HepG2 (cell line): ENCODE data around the gene ID4. TPM values are rescaled to one million over a fixed set of nuclear protein-coding genes. Genes with fewer than 3 reads are reported as not detected.

Experiments used
- ATAC-seq: fragments of 200-7000 bp; cut with Tn5 transposase; 3 replicates; pipeline ENCODE4 v1.9.1; 2020; ENCODE audit warnings: mild to moderate bottlenecking, moderate library complexity
- BruUV-seq: library from RNA; stranded (reverse); fragments of 400-500 nt; replicated peaks from 2 replicates; lab custom pipeline; 2021; lab: Mats Ljungman, UMichigan
- CTCF ChIA-PET: fragments of 300-600 bp; formaldehyde crosslinking; extraction: SDS; loops from one replicate; lab custom pipeline; 2021; ENCODE audit warnings: low total read pairs, inconsistent platforms, low intra/inter-chr PET ratio; lab: Yijun Ruan, JAX
- POLR2A ChIA-PET: fragments of 350-600 bp; sonication (Branson Sonifier 250); formaldehyde crosslinking; loops from one replicate; lab custom pipeline; 2020; ENCODE audit warnings: antibody characterized with exemption, inconsistent platforms; lab: Yijun Ruan, JAX
- DNase-seq: peaks from one replicate; pipeline ENCODE4 v3.0.0-alpha.2; 2015; ENCODE audit warnings: low spot score
- FAIRE-seq: peaks from 3 replicates; lab custom pipeline; 2011; peaks lifted over from hg19 to GRCh38; lab: Jason Lieb, UNC
- H2AFZ ChIP-seq: one replicate; pipeline ENCODE4 v1.6.1; 2011; ENCODE audit warnings: low read length, inconsistent platforms
- H3K27ac ChIP-seq: fragments of 300-600 bp; 3 replicates; pipeline ENCODE4 v1.8.0; 2011; ENCODE audit warnings: mixed run types, mild to moderate bottlenecking, mixed read lengths, low read length, inconsistent platforms; ENCODE audit not compliant: insufficient read depth; ENCODE audit errors: extremely low read length
- H3K27me3 ChIP-seq, 2 experiments: fragments of 200-600 bp in 1 of 2; 2 replicates in 1 of 2; 3 replicates in 1 of 2; pipeline versions ENCODE4 v1.6.0 to v1.8.0; 2011; ENCODE audit warnings: low read length in 2 of 2, mild to moderate bottlenecking in 2 of 2, moderate library complexity in 2 of 2, inconsistent platforms in 1 of 2; ENCODE audit not compliant: insufficient read depth in 2 of 2, control insufficient read depth in 1 of 2
- H3K36me3 ChIP-seq, 2 experiments: fragments of 200-600 bp in 1 of 2; replicated peaks in 1 of 2; 2 replicates in 1 of 2; 3 replicates in 1 of 2; pipeline versions ENCODE4 v1.5.1 to v1.8.0; 2011; ENCODE audit warnings: low read length in 2 of 2, inconsistent platforms in 1 of 2; ENCODE audit not compliant: insufficient read depth in 2 of 2, control insufficient read depth in 1 of 2
- H3K4me1 ChIP-seq: 2 replicates; pipeline ENCODE4 v1.5.1; 2012; ENCODE audit warnings: low read length, inconsistent platforms; ENCODE audit not compliant: insufficient read depth
- H3K4me2 ChIP-seq: 2 replicates; pipeline ENCODE4 v1.6.0; 2011; ENCODE audit warnings: low read depth, low read length, inconsistent platforms
- H3K4me3 ChIP-seq, 3 experiments: fragments of 200-600 bp in 1 of 3; sonication (generic), shearing (Covaris generic) in 1 of 3; replicated peaks in 1 of 3; 2 replicates each; pipeline ENCODE4 v1.5.1; 2011 to 2016; ENCODE audit warnings: low read length in 3 of 3, inconsistent platforms in 2 of 3, low read depth in 2 of 3, mild to moderate bottlenecking in 2 of 3, control low read depth in 1 of 3, mixed read lengths in 1 of 3; ENCODE audit not compliant: insufficient read depth in 1 of 3
- H3K79me2 ChIP-seq: one replicate; pipeline ENCODE4 v1.6.1; 2011; ENCODE audit warnings: low read length, inconsistent platforms; ENCODE audit not compliant: insufficient read depth
- H3K9ac ChIP-seq: 2 replicates; pipeline ENCODE4 v1.6.0; 2011; ENCODE audit warnings: mild to moderate bottlenecking, low read depth, low read length, inconsistent platforms; ENCODE audit not compliant: insufficient read depth
- H3K9me3 ChIP-seq: 2 replicates; pipeline ENCODE4 v1.5.1; 2012; ENCODE audit warnings: mild to moderate bottlenecking, low read length
- H4K20me1 ChIP-seq: 2 replicates; pipeline ENCODE4 v1.6.0; 2011; ENCODE audit warnings: inconsistent platforms, mild to moderate bottlenecking, low read length, moderate library complexity; ENCODE audit not compliant: insufficient read depth
- AGO2 ChIP-seq: fragments of 200-400 bp; formaldehyde crosslinking; optimal IDR thresholded peaks from 2 replicates; pipeline ENCODE3; 2017; ENCODE audit warnings: mild to moderate bottlenecking, low read depth, low read length, moderate library complexity
- CREM ChIP-seq, 2 experiments: sonication (generic) in 1 of 2; formaldehyde crosslinking in 1 of 2; IDR thresholded peaks; 2 replicates each; pipeline versions ENCODE4 v1.4.0 to v1.6.1; 2016 to 2020; ENCODE audit warnings: antibody characterized with exemption in 1 of 2, mild to moderate bottlenecking in 1 of 2, missing genetic modification reagents in 1 of 2
- HBP1 ChIP-seq: IDR thresholded peaks from 2 replicates; pipeline ENCODE4 v1.6.1; 2016; ENCODE audit warnings: low read depth, control low read depth
- HNRNPK ChIP-seq: fragments of 200-400 bp; formaldehyde crosslinking; IDR thresholded peaks from 2 replicates; pipeline ENCODE4 v1.6.1; 2018; ENCODE audit warnings: low read length, low read depth, moderate library complexity, mild to moderate bottlenecking; ENCODE audit not compliant: poor library complexity, severe bottlenecking
- PPARG ChIP-seq: conservative IDR thresholded peaks from 2 replicates; pipeline ENCODE4 v1.6.1; 2016; ENCODE audit warnings: missing biosample characterization, missing genetic modification reagents
- SMARCE1 ChIP-seq: fragments of 450-650 bp; IDR thresholded peaks from 2 replicates; pipeline ENCODE4 v1.6.1; 2017; ENCODE audit warnings: borderline replicate concordance
- SMYD3 ChIP-seq: sonication (generic); formaldehyde crosslinking; IDR thresholded peaks from 2 replicates; pipeline ENCODE4 v1.8.1; 2023; ENCODE audit warnings: mild to moderate bottlenecking, missing genetic modification reagents
- SUZ12 ChIP-seq: fragments of 150-350 bp; IDR thresholded peaks from 2 replicates; pipeline ENCODE4 v1.6.1; 2014; ENCODE audit warnings: low read depth, low read length
- TAF1 ChIP-seq: sonication (generic); formaldehyde crosslinking; IDR thresholded peaks from 2 replicates; pipeline ENCODE4 v1.4.0; 2020; ENCODE audit warnings: missing genetic modification reagents
- ZFP90 ChIP-seq: sonication (generic); formaldehyde crosslinking; IDR thresholded peaks from 2 replicates; pipeline ENCODE4 v1.8.0; 2022; ENCODE audit warnings: missing genetic modification reagents, mild to moderate bottlenecking, inconsistent platforms, borderline replicate concordance
- ZKSCAN5 ChIP-seq: sonication (generic); formaldehyde crosslinking; IDR thresholded peaks from 2 replicates; pipeline ENCODE4 v1.5.1; 2020; ENCODE audit warnings: mild to moderate bottlenecking, missing genetic modification reagents
- ZNF260 ChIP-seq: sonication (generic); formaldehyde crosslinking; IDR thresholded peaks from 2 replicates; pipeline ENCODE4 v1.4.0; 2020; ENCODE audit warnings: missing genetic modification reagents, low read depth, mild to moderate bottlenecking, borderline replicate concordance
- ZNF484 ChIP-seq: sonication (generic); formaldehyde crosslinking; IDR thresholded peaks from 2 replicates; pipeline ENCODE4 v1.5.1; 2020; ENCODE audit warnings: mild to moderate bottlenecking, low read depth, missing genetic modification reagents, borderline replicate concordance
- ZNF724P ChIP-seq: sonication (generic); formaldehyde crosslinking; IDR thresholded peaks from 2 replicates; pipeline ENCODE4 v1.8.0; 2022; ENCODE audit warnings: missing genetic modification reagents, borderline replicate concordance
- ZNF768 ChIP-seq: sonication (generic); formaldehyde crosslinking; IDR thresholded peaks from 2 replicates; pipeline ENCODE4 v1.4.0; 2020; ENCODE audit warnings: missing genetic modification reagents
- ZNF788 ChIP-seq: sonication (generic); formaldehyde crosslinking; IDR thresholded peaks from 2 replicates; pipeline ENCODE4 v1.5.0; 2020; ENCODE audit warnings: mild to moderate bottlenecking, missing genetic modification reagents, borderline replicate concordance
- ZNF790 ChIP-seq: sonication (generic); formaldehyde crosslinking; IDR thresholded peaks from 2 replicates; pipeline ENCODE4 v1.8.0; 2022; ENCODE audit warnings: missing genetic modification reagents, mild to moderate bottlenecking, borderline replicate concordance
- in situ Hi-C: cut with HindIII; loops from 2 replicates; pipeline ENCODE4 v1.10.0; 2017; ENCODE audit warnings: low pct_unique_long_range_greater_than_20kb; ENCODE audit not compliant: extremely low pct_ligation_motif_present
- intact Hi-C: fragments of 100-400 bp; cut with micrococcal nuclease; formaldehyde crosslinking; loops from one replicate; pipeline ENCODE4 v1.10.0; 2022; ENCODE audit not compliant: unreplicated experiment
- polyA plus RNA-seq, 8 experiments: library from polyadenylated mRNA; depleted of rRNA in 3 of 8; stranded (reverse) in 7 of 8; unstranded in 1 of 8; fragments of >200 nt; fragmentation: Illumina TruSeq in 4 of 8; extraction: Trizol in 4 of 8; gene quantifications; 2 replicates each; pipeline versions ENCODE4 v1.2.1 to v1.2.3, GENCODE V29; 2011 to 2016; ENCODE audit warnings: low read depth in 4 of 8, missing spikeins in 1 of 8, mixed read lengths in 1 of 8; ENCODE audit not compliant: insufficient read depth in 1 of 8
- total RNA-seq, 5 experiments: library from RNA; depleted of rRNA; stranded (reverse); fragments of >200 nt; fragmentation: Illumina TruSeq; extraction: Trizol; gene quantifications; 2 replicates each; pipeline ENCODE4 v1.2.3, GENCODE V29; 2016; ENCODE audit warnings: low read depth in 1 of 5
- TF ChIP-seq, protein P1 (sequence below): sonication (generic); formaldehyde crosslinking; IDR thresholded peaks from 2 replicates; pipeline ENCODE4 v1.4.0; 2020; ENCODE audit warnings: missing genetic modification reagents
- TF ChIP-seq, protein P2 (sequence below): sonication (generic); formaldehyde crosslinking; IDR thresholded peaks from 2 replicates; pipeline ENCODE4 v1.4.0; 2020; ENCODE audit warnings: missing genetic modification reagents, low read depth, mild to moderate bottlenecking, borderline replicate concordance

The ID4 gene
- total and polyA plus RNA-seq, 2 of the 13 experiments (the other 11 are each of a cell fraction or from before 2014, with no cell fraction given), result 0.20 to 0.44 TPM

- no peaks in the 10 kb centered on the region for H3K27me3 ChIP-seq
- no peak overlapping the region for H3K27ac ChIP-seq
- TF ChIP-seq ZFP90 (no peak), ZNF790 (CRISPR knock-in tag) (no peak), ZNF768 (no peak), ZNF260 (CRISPR knock-in tag) (no peak), HBP1 (no peak), AGO2 (no peak), SUZ12 (no peak), ZKSCAN5 (CRISPR knock-in tag) (no peak), CREM (IDR thresholded peaks at IDR 0.05) (no peak), CREM (CRISPR knock-in tag; IDR thresholded peaks at IDR 0.05) (no peak), TAF1 (CRISPR knock-in tag) (no peak), HNRNPK (no peak), SMYD3 (no peak), ZNF724P (CRISPR knock-in tag) (no peak), ZNF484 (CRISPR knock-in tag) (no peak), SMARCE1 (no peak), PPARG (CRISPR knock-in tag) (no peak), ZNF788 (CRISPR knock-in tag) (no peak)
- TF ChIP-seq, protein P1, sequence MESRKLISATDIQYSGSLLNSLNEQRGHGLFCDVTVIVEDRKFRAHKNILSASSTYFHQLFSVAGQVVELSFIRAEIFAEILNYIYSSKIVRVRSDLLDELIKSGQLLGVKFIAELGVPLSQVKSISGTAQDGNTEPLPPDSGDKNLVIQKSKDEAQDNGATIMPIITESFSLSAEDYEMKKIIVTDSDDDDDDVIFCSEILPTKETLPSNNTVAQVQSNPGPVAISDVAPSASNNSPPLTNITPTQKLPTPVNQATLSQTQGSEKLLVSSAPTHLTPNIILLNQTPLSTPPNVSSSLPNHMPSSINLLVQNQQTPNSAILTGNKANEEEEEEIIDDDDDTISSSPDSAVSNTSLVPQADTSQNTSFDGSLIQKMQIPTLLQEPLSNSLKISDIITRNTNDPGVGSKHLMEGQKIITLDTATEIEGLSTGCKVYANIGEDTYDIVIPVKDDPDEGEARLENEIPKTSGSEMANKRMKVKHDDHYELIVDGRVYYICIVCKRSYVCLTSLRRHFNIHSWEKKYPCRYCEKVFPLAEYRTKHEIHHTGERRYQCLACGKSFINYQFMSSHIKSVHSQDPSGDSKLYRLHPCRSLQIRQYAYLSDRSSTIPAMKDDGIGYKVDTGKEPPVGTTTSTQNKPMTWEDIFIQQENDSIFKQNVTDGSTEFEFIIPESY (CRISPR knock-in tag), result no peak
- TF ChIP-seq, protein P2, sequence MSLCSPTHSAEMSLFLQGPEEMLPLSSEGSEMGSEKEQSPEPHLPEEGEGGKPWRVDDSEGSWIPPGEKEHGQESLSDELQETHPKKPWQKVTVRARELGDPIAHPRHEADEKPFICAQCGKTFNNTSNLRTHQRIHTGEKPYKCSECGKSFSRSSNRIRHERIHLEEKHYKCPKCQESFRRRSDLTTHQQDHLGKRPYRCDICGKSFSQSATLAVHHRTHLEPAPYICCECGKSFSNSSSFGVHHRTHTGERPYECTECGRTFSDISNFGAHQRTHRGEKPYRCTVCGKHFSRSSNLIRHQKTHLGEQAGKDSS, result no peak
- TF ChIP-seq, all 625 proteins: peak for 0
- intact Hi-C loops (no loop called here), in situ Hi-C loops (no loop called here)
- FAIRE-seq, result no peak
- H3K4me2 ChIP-seq, result no peak overlapping the region
- no peaks in the 10 kb centered on the region for H3K4me1 ChIP-seq
- no peaks in the 10 kb centered on the region for H3K79me2 ChIP-seq
- no peak for ATAC-seq
- ChIA-PET CTCF (no interaction called here), POLR2A (no interaction called here)
- no peak overlapping the region for H3K9ac ChIP-seq
- H2AFZ ChIP-seq, result no peak overlapping the region
- H3K4me3 ChIP-seq, result no peak overlapping the region
- H3K36me3 ChIP-seq, result no peaks in the 10 kb centered on the region
- no peaks in the 10 kb centered on the region for H4K20me1 ChIP-seq
- peaks cover 7% of the 10 kb centered on the region; the same call in 1 of the 2 replicates for H3K9me3 ChIP-seq
- no peak for DNase-seq
- no TSS peak for BruUV-seq
These were observed 42.0 kb upstream of the ID4 start for GRCh38 chr6:19795211-19795610.
